Breast epithelium (tissue), 4 donors: ENCODE data around the gene NSMCE1. TPM values are rescaled to one million over a fixed set of nuclear protein-coding genes. Genes with fewer than 3 reads are reported as not detected.

ENCODE experiments used
- DNase-seq, 2 donors: peaks; one replicate each; pipeline ENCODE4 v3.0.0-alpha.2; 2019; ENCODE audit warnings: low spot score in 2 of 2
- H3K27ac ChIP-seq, 2 donors: fragments of 200-600 bp; sonication (generic) in 1 of 2; one replicate each; pipeline ENCODE4 v1.5.1; 2016 to 2019; ENCODE audit warnings: mild to moderate bottlenecking in 1 of 2
- H3K27me3 ChIP-seq, 2 donors: fragments of 200-600 bp; sonication (generic) in 1 of 2; one replicate each; pipeline versions ENCODE4 v1.5.1 to v1.6.0; 2017 to 2019; ENCODE audit warnings: control low read depth in 1 of 2, mild to moderate bottlenecking in 1 of 2
- H3K36me3 ChIP-seq: fragments of 200-600 bp; one replicate; pipeline ENCODE4 v1.5.1; 2019
- H3K4me1 ChIP-seq, 2 donors: fragments of 200-600 bp; sonication (generic); one replicate each; pipeline ENCODE4 v1.5.1; 2016 to 2019; ENCODE audit warnings: control low read depth in 1 of 2
- H3K4me3 ChIP-seq, 3 donors: fragments of 200-600 bp; sonication (generic); 1 replicate in 2 of 3; 2 replicates in 1 of 3; pipeline ENCODE4 v1.5.1; 2016 to 2019; ENCODE audit warnings: mild to moderate bottlenecking in 3 of 3, moderate library complexity in 2 of 3
- H3K9me3 ChIP-seq, 2 donors: fragments of 200-600 bp; sonication (generic) in 1 of 2; one replicate each; pipeline ENCODE4 v1.5.1; 2016 to 2019; ENCODE audit warnings: control low read depth in 1 of 2
- POLR2A ChIP-seq: fragments of 450-650 bp; IDR thresholded peaks from one replicate; pipeline ENCODE4 v1.6.1; 2016; ENCODE audit warnings: antibody characterized with exemption, mild to moderate bottlenecking, moderate library complexity
- POLR2AphosphoS5 ChIP-seq, 3 donors: sonication (generic); formaldehyde crosslinking; IDR thresholded peaks; one replicate each; pipeline ENCODE4 v1.6.1; 2017; ENCODE audit warnings: antibody characterized with exemption in 3 of 3
- intact Hi-C: fragments of 100-400 bp; cut with DNase I; formaldehyde crosslinking; loops from one replicate; pipeline ENCODE4 v1.15.1; 2023; ENCODE audit warnings: low total_unique reads
- total RNA-seq, 3 donors: library from RNA; depleted of rRNA; stranded (reverse); fragments of >200 nt; gene quantifications; one replicate each; pipeline ENCODE4 v1.1.0, GENCODE V29; 2016
- TF ChIP-seq, protein P1 (sequence below), 3 donors: fragments of 450-650 bp; IDR thresholded peaks; one replicate each; pipeline ENCODE4 v1.5.1; 2016 to 2017; ENCODE audit warnings: antibody characterized with exemption in 3 of 3, mild to moderate bottlenecking in 3 of 3, moderate library complexity in 3 of 3

The NSMCE1 gene, protein sequence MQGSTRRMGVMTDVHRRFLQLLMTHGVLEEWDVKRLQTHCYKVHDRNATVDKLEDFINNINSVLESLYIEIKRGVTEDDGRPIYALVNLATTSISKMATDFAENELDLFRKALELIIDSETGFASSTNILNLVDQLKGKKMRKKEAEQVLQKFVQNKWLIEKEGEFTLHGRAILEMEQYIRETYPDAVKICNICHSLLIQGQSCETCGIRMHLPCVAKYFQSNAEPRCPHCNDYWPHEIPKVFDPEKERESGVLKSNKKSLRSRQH
- total RNA-seq: 10 to 100 TPM; 32.4 to 54.6 (median 51.8) TPM

DNA sequence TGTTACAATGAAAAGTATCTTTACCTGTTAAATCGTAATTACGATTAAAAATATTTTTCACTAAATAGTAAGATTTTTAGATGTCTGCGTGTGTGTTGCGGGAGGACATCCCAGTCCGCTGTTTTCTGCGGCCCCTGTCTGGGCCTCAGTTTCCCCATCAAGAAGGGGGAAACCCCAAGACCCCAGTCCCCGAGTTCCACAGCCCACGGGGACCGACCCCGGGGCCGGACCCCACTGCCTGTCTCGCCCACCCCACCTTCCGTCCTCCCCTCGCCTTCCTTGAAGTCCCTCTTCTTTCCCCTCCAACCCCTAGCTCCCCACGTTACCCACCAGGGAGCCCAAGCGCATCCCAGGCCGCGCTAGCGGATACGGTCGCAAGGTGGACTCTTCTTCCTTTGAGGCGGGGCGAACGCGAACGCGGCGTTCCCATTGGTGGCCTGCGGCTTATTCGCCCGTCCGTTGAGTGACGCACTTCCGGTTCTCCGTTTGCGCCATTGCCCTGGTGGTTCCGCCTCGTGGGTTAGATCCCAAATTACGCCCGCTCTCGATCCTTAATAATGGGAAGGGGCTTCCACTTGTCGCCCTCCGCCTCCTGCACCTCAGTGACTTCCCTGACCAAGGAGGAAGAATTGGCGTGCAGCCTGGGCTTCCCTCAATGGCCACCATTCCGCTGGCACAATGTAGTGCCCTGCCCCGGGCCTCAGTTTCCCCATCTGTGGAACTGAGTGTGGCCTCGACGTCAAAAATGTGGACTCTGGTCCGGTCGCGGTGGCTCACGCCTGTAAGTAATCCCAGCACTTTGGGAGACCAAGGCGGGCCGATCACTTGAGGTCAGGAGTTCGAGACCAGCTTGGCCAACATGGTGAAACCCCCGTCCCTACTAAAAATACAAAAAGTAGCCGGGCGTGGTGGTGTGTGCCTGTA is at the start of gene NSMCE1:
NSMCE1 (minus strand) TSS at position 397 of the 924 bp plus-strand sequence. CDS start 11,202 bp downstream, outside the sequence.
- peak; percentile 94 to 99 for DNase-seq
- peak within 1 kb of the TSS; percentile 70 to 90 (median 82) for H3K4me3 ChIP-seq
- peak within 1 kb of the TSS; percentile 85 to 93 for H3K27ac ChIP-seq
- H3K27me3 ChIP-seq: no peaks in the 10 kb centered on the region
- H3K36me3 ChIP-seq: no peaks in the 10 kb centered on the region
- peaks cover 0 to 4% of the 10 kb centered on the region in 2 donors for H3K4me1 ChIP-seq
- intact Hi-C loops: no loop called here
- no peaks in the 10 kb centered on the region for H3K9me3 ChIP-seq
- TF ChIP-seq, protein P1, sequence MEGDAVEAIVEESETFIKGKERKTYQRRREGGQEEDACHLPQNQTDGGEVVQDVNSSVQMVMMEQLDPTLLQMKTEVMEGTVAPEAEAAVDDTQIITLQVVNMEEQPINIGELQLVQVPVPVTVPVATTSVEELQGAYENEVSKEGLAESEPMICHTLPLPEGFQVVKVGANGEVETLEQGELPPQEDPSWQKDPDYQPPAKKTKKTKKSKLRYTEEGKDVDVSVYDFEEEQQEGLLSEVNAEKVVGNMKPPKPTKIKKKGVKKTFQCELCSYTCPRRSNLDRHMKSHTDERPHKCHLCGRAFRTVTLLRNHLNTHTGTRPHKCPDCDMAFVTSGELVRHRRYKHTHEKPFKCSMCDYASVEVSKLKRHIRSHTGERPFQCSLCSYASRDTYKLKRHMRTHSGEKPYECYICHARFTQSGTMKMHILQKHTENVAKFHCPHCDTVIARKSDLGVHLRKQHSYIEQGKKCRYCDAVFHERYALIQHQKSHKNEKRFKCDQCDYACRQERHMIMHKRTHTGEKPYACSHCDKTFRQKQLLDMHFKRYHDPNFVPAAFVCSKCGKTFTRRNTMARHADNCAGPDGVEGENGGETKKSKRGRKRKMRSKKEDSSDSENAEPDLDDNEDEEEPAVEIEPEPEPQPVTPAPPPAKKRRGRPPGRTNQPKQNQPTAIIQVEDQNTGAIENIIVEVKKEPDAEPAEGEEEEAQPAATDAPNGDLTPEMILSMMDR (IDR thresholded peaks at IDR 0.05): peak; percentile 36 to 48 (median 39)
- TF ChIP-seq POLR2A (peak; percentile 81), POLR2AphosphoS5 (IDR thresholded peaks at IDR 0.05) (peak; percentile 84 to 97 (median 84))

DNA sequence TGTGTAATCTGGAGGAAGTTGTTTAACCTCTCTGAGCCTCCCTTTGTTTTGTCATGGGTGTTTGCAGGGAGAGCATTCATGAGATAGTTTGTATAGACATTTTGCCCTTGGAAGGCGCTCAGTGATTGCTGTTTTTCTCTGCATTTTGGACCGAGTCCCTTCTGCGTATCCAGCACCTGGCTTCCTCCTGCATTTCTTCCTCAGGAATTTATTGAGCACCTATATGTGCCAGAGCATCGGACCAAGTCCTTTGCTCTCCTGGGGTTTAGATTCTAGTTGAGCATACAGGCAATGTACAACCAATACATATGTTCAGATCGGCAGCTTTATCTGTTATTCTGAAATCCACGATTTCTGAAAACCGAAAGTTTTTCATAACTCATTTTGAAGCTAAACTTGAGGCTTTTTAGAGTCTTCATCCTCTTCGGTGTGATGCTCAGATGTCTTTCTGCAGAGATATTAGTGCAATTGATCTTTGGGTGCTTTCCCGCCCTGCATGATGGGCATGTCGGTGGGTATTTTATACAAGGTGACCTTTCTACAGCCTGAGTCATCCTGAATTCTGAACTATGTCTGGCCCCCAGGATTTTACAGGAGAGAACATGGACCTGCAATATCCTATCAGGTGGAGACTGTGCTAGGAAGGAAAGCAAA is 49.3 kb upstream of the NSMCE1 start:
- peaks cover 0 to 13% of the 10 kb centered on the region in 2 donors for H3K4me1 ChIP-seq
- H3K27ac ChIP-seq: peak overlapping the region; percentile 97 to 100
- no peak for TF ChIP-seq POLR2A
- H3K9me3 ChIP-seq: no peaks in the 10 kb centered on the region
- no peaks in the 10 kb centered on the region for H3K36me3 ChIP-seq
- peak overlapping the region in 2 of 3 donors; percentile 90 to 100 for H3K4me3 ChIP-seq
- intact Hi-C loops: loop anchor here (10.0 kb wide), 1 partner anchor 83 kb away; no protein-coding TSS in a partner anchor
- H3K27me3 ChIP-seq: no peaks in the 10 kb centered on the region
- DNase-seq: peak in 1 of 2 donors; percentile 13

DNA sequence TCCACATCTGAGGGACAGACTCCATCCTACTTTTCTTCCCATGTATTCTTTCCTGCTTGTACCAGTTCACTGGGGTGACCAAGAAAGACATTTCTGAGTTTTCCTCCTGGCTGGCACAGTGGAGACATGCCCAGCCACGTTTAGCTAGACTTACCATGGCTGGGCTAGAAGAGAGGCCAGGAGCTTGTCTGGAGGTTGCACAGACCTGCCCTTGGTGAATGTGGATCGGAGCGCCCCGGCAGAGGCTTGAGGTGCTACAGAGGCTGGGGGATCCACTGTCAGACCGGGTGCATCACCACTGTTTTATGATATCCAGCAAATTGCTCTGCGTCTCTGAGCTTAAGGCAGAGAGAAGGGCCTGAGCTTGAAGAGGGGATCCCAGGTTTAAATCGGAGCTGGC is 48.7 kb upstream of the NSMCE1 start:
- H3K4me3 ChIP-seq: peak overlapping the region in 2 of 3 donors; percentile 90 to 100
- intact Hi-C loops: loop anchor here (10.0 kb wide), 1 partner anchor 83 kb away; no protein-coding TSS in a partner anchor
- H3K4me1 ChIP-seq: peaks cover 0 to 8% of the 10 kb centered on the region in 2 donors
- H3K27me3 ChIP-seq: no peaks in the 10 kb centered on the region
- H3K36me3 ChIP-seq: no peaks in the 10 kb centered on the region
- peak overlapping the region; percentile 97 to 100 for H3K27ac ChIP-seq
- TF ChIP-seq POLR2AphosphoS5 (IDR thresholded peaks at IDR 0.05) (no peak), POLR2A (no peak)
- TF ChIP-seq, protein P1 (IDR thresholded peaks at IDR 0.05): no peak
- peak in 1 of 2 donors; percentile 59 for DNase-seq
- no peaks in the 10 kb centered on the region for H3K9me3 ChIP-seq

DNA sequence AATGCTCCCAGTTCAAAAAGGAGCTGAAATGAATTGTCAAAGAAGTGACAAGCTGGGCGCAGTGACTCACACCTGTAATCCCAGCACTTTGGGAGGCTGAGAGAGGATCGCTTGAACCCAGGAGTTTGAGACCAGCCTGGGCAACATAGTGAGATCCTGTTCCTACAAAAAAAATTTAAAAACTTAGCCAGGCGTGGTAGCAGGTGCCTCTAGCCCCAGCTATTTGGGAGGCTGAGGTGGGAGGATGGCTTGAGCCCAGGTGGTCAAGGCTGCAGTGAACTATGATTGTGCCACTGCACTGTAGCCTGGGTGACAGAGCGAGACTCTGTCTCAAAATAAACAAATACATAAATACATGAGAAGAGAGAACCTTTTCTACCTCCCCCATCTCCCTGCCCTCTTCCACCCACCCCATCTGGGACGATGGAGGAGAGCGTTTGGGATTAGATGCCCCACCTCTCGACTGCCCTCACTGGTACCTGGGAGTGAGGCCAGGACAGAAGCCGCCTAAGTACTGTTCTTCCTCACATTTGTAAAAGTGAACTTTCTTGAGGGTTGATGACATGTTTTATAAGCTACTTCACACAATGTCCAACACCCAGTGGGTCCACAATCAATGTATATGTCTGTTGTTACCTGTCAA is 47.6 kb upstream of the NSMCE1 start:
- TF ChIP-seq, protein P1 (IDR thresholded peaks at IDR 0.05): no peak
- TF ChIP-seq POLR2A (no peak), POLR2AphosphoS5 (IDR thresholded peaks at IDR 0.05) (no peak)
- intact Hi-C loops: loop anchor here (10.0 kb wide), 1 partner anchor 81 kb away; no protein-coding TSS in a partner anchor
- Histone ChIP-seq H3K27me3 (no peaks in the 10 kb centered on the region), H3K4me3 (peak overlapping the region; percentile 90 to 100 (median 95)), H3K9me3 (no peaks in the 10 kb centered on the region), H3K4me1 (peaks cover 0 to 8% of the 10 kb centered on the region in 2 donors), H3K27ac (peak overlapping the region; percentile 97 to 100), H3K36me3 (no peaks in the 10 kb centered on the region)
- DNase-seq: peak in 1 of 2 donors; percentile 38
